Measurements from ENCODE around the gene CLDN14. TPM values are rescaled to one million over a fixed set of nuclear protein-coding genes. Genes with fewer than 3 reads are reported as not detected.

CLDN14 gene
- total and polyA plus RNA-seq, 2 donors (not counting 1 experiment from before 2014, with no cell fraction given), result 0.39 TPM; not detected in 1

DNA sequence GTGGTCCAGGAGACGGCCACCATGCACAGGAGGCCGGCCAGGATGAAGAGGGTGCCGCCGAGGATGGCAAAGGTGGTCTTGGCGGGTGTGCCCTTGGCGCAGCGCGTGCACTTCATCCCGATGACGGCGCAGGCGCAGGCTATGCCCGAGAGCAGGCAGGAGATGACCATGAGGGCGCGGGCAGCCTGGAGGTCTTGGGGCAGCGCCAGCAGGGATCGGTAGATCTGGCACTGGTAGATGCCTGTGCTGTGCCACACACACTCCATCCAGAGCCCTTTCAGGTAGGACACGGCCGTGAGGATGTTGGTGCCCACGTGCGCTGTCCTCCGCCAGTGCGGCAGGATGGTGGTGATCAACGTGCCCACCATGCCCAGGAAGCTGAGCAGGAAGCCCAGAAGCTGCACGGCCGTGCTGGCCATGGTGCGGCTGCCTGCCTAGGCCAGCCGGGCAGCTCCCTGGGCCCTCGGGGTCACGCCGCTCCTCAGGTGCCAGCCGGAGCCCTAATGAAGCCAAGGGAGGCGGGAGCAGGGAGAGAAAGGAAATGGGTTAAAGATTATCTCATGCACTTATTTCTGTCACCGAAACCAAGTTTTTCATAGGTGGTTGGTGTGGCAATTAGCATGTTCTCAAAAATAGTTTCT is 18.5 kb downstream of the CLDN14 start:
- H3K4me1 ChIP-seq (ENCODE audit: control insufficient read depth in 2 of 2, insufficient read depth in 2 of 2, low read length in 2 of 2), result no peaks in the 10 kb centered on the region
- H3K4me1 Mint-ChIP-seq, result no peaks in the 10 kb centered on the region
- DNase-seq, result no peak
- no peaks in the 10 kb centered on the region for H3K79me2 ChIP-seq (ENCODE audit: control insufficient read depth, insufficient read depth, low read length)
- 95% methylated on average over 34 of the region's 34 CpGs for WGBS (ENCODE audit: insufficient coverage)
- ChIA-PET CTCF (no interaction called here), POLR2A (no interaction called here)
- no peak overlapping the region for H2AFZ ChIP-seq (ENCODE audit: insufficient read depth, low read depth, low read length, poor library complexity, severe bottlenecking)
- intact Hi-C loops (cut with micrococcal nuclease), result no loop called here
- H3K36me3 ChIP-seq (replicated peaks in 1 of 2; ENCODE audit: control extremely low read depth in 1 of 2, control insufficient read depth in 1 of 2, extremely low read depth in 1 of 2, insufficient read depth in 2 of 2, low read length in 1 of 2), result no peaks in the 10 kb centered on the region
- no peaks in the 10 kb centered on the region for H3K27me3 ChIP-seq (replicated peaks in 1 of 4; ENCODE audit: control extremely low read depth in 1 of 4, control insufficient read depth in 3 of 4, insufficient read depth in 4 of 4, low read length in 3 of 4)
- no peak overlapping the region for H3K4me3 Mint-ChIP-seq
- no peak overlapping the region for H3K27ac Mint-ChIP-seq
- H3K9ac ChIP-seq (ENCODE audit: low read length), result no peak overlapping the region
- H3K4me3 ChIP-seq (ENCODE audit: control extremely low read depth in 1 of 5, extremely low read depth in 1 of 5, insufficient read depth in 1 of 5, low read depth in 2 of 5, low read length in 4 of 5), result no peak overlapping the region
- no peaks in the 10 kb centered on the region for H3K27me3 Mint-ChIP-seq
- ATAC-seq (ENCODE audit: low read depth), result no peak
- no peak overlapping the region for H3K4me2 ChIP-seq (replicated peaks; ENCODE audit: low read depth, low read length, poor library complexity, severe bottlenecking)
- no peaks in the 10 kb centered on the region for H3K9me3 Mint-ChIP-seq (ENCODE audit: insufficient read depth)
- no peaks in the 10 kb centered on the region for H4K20me1 ChIP-seq (ENCODE audit: control insufficient read depth, insufficient read depth, low read length, poor library complexity, severe bottlenecking)
- H3K9me3 ChIP-seq (ENCODE audit: control extremely low read depth in 1 of 3, control insufficient read depth in 2 of 3, insufficient read depth in 1 of 3, low read length in 2 of 3), result no peaks in the 10 kb centered on the region
- no peak overlapping the region for H3K27ac ChIP-seq (ENCODE audit: low read length in 2 of 2)
- no peak for TF ChIP-seq EZH2 (IDR thresholded peaks at IDR 0.05; ENCODE audit: borderline replicate concordance, insufficient read depth, low read depth, low read length, poor library complexity, severe bottlenecking)
- TF ChIP-seq, protein P1, sequence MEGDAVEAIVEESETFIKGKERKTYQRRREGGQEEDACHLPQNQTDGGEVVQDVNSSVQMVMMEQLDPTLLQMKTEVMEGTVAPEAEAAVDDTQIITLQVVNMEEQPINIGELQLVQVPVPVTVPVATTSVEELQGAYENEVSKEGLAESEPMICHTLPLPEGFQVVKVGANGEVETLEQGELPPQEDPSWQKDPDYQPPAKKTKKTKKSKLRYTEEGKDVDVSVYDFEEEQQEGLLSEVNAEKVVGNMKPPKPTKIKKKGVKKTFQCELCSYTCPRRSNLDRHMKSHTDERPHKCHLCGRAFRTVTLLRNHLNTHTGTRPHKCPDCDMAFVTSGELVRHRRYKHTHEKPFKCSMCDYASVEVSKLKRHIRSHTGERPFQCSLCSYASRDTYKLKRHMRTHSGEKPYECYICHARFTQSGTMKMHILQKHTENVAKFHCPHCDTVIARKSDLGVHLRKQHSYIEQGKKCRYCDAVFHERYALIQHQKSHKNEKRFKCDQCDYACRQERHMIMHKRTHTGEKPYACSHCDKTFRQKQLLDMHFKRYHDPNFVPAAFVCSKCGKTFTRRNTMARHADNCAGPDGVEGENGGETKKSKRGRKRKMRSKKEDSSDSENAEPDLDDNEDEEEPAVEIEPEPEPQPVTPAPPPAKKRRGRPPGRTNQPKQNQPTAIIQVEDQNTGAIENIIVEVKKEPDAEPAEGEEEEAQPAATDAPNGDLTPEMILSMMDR (IDR thresholded peaks at IDR 0.05), result no peak

- no peak overlapping the region for H2AFZ ChIP-seq (ENCODE audit: insufficient read depth, low read depth, low read length, poor library complexity, severe bottlenecking)
- no peaks in the 10 kb centered on the region for H3K9me3 ChIP-seq (ENCODE audit: control extremely low read depth in 1 of 3, control insufficient read depth in 2 of 3, insufficient read depth in 1 of 3, low read length in 2 of 3)
- WGBS (ENCODE audit: insufficient coverage), result 90% methylated on average over 14 of the region's 16 CpGs
- ChIA-PET POLR2A (no interaction called here), CTCF (no interaction called here)
- Mint-ChIP-seq H3K27me3 (no peaks in the 10 kb centered on the region), H3K4me1 (no peaks in the 10 kb centered on the region), H3K27ac (no peak overlapping the region), H3K9me3 (ENCODE audit: insufficient read depth) (no peaks in the 10 kb centered on the region), H3K4me3 (no peak overlapping the region)
- H3K4me3 ChIP-seq (ENCODE audit: control extremely low read depth in 1 of 5, extremely low read depth in 1 of 5, insufficient read depth in 1 of 5, low read depth in 2 of 5, low read length in 4 of 5), result no peak overlapping the region
- H3K27ac ChIP-seq (ENCODE audit: low read length in 2 of 2), result no peak overlapping the region
- no peak overlapping the region for H3K9ac ChIP-seq (ENCODE audit: low read length)
- H4K20me1 ChIP-seq (ENCODE audit: control insufficient read depth, insufficient read depth, low read length, poor library complexity, severe bottlenecking), result no peaks in the 10 kb centered on the region
- no peaks in the 10 kb centered on the region for H3K27me3 ChIP-seq (replicated peaks in 1 of 4; ENCODE audit: control extremely low read depth in 1 of 4, control insufficient read depth in 3 of 4, insufficient read depth in 4 of 4, low read length in 3 of 4)
- no peaks in the 10 kb centered on the region for H3K36me3 ChIP-seq (replicated peaks in 1 of 2; ENCODE audit: control extremely low read depth in 1 of 2, control insufficient read depth in 1 of 2, extremely low read depth in 1 of 2, insufficient read depth in 2 of 2, low read length in 1 of 2)
- no peaks in the 10 kb centered on the region for H3K79me2 ChIP-seq (ENCODE audit: control insufficient read depth, insufficient read depth, low read length)
- intact Hi-C loops (cut with micrococcal nuclease), result no loop called here
- ATAC-seq (ENCODE audit: low read depth), result no peak
- no peak overlapping the region for H3K4me2 ChIP-seq (replicated peaks; ENCODE audit: low read depth, low read length, poor library complexity, severe bottlenecking)
- no peak for DNase-seq
- no peaks in the 10 kb centered on the region for H3K4me1 ChIP-seq (ENCODE audit: control insufficient read depth in 2 of 2, insufficient read depth in 2 of 2, low read length in 2 of 2)
- TF ChIP-seq, protein P1 (IDR thresholded peaks at IDR 0.05), result no peak
- no peak for TF ChIP-seq EZH2 (IDR thresholded peaks at IDR 0.05; ENCODE audit: borderline replicate concordance, insufficient read depth, low read depth, low read length, poor library complexity, severe bottlenecking)
These were observed 19.1 kb downstream of the CLDN14 start for GRCh38 chr21:36460866-36461265.
